ENCODE data around the gene SRPK3. TPM values are rescaled to one million over a fixed set of nuclear protein-coding genes. Genes with fewer than 3 reads are reported as not detected.

The SRPK3 gene
- total and polyA plus RNA-seq, 2 experiments from 2014 or later: 0.15 TPM; not detected in 1

GRCh38 chrX:153738056-153738605 lies 42.7 kb upstream of the SRPK3 start (continued):
- TF ChIP-seq ETS1 (IDR thresholded peaks at IDR 0.05) (no peak), EZH2 (IDR thresholded peaks at IDR 0.05; ENCODE audit: low read depth, unreplicated experiment) (no peak), ZNF462 (CRISPR knock-in tag; IDR thresholded peaks at IDR 0.05) (no peak), STAT1 (IDR thresholded peaks at IDR 0.05; ENCODE audit: unreplicated experiment) (no peak), CREB1 (CRISPR knock-in tag; IDR thresholded peaks at IDR 0.05; ENCODE audit: low read depth) (no peak)

GRCh38 chrX:153739754-153740486 lies 40.9 kb upstream of the SRPK3 start:
- H3K4me2 ChIP-seq: no peak overlapping the region
- ATAC-seq (peak; percentile 34; the same call in 2 of the 3 replicates), DNase-seq (ENCODE audit: low spot score) (peak; percentile 8)
- no peak overlapping the region for H3K4me3 ChIP-seq
- no peak overlapping the region for H2AFZ ChIP-seq
- no peaks in the 10 kb centered on the region for H3K9me2 ChIP-seq (ENCODE audit: insufficient read depth)
- H3K27ac Mint-ChIP-seq: no peak overlapping the region
- no peaks in the 10 kb centered on the region for H3K27me3 ChIP-seq (ENCODE audit: insufficient read depth)
- H3F3A ChIP-seq (replicated peaks; ENCODE audit: low read depth): no peaks in the 10 kb centered on the region
- H3K4me1 ChIP-seq (ENCODE audit: insufficient read depth): no peaks in the 10 kb centered on the region
- H3K36me3 Mint-ChIP-seq (ENCODE audit: low read depth): no peaks in the 10 kb centered on the region
- H3K36me3 ChIP-seq (ENCODE audit: insufficient read depth): no peaks in the 10 kb centered on the region
- peaks cover 10% of the 10 kb centered on the region for H3K4me1 Mint-ChIP-seq
- H4K20me1 ChIP-seq (replicated peaks; ENCODE audit: insufficient read depth): no peaks in the 10 kb centered on the region
- no peaks in the 10 kb centered on the region for H3K9me3 Mint-ChIP-seq
- H3K27ac ChIP-seq (ENCODE audit: low read depth): no peak overlapping the region
- no peak overlapping the region for H3K4me3 Mint-ChIP-seq
- H3K27me3 Mint-ChIP-seq (ENCODE audit: insufficient read depth, low read depth, poor library complexity): no peaks in the 10 kb centered on the region
- no peaks in the 10 kb centered on the region for H3K79me2 ChIP-seq (replicated peaks; ENCODE audit: insufficient read depth)
- TF ChIP-seq JUNB (IDR thresholded peaks at IDR 0.05; ENCODE audit: unreplicated experiment): no peak
- no peak for TF ChIP-seq ZNF331 (CRISPR knock-in tag; IDR thresholded peaks at IDR 0.05; ENCODE audit: low read depth)
- no peak for TF ChIP-seq NANOG (IDR thresholded peaks at IDR 0.05; ENCODE audit: borderline replicate concordance)
- TF ChIP-seq CTCF (conservative IDR thresholded peaks at IDR 0.05; ENCODE audit: low read depth in 2 of 2): no peak
